Fibroblast of the conjunctiva (primary cell): Measurements from ENCODE around the gene KIAA1191.
"Not testable (repeated sequence)": the region's sequence is repeated elsewhere in the genome, so short reads cannot be mapped to it uniquely, and the experiment has no call there.

Experiments
- DNase-seq: peaks from one replicate; pipeline ENCODE4 v3.0.0-alpha.2; 2010; ENCODE audit warnings: low read depth

KIAA1191 gene, protein sequence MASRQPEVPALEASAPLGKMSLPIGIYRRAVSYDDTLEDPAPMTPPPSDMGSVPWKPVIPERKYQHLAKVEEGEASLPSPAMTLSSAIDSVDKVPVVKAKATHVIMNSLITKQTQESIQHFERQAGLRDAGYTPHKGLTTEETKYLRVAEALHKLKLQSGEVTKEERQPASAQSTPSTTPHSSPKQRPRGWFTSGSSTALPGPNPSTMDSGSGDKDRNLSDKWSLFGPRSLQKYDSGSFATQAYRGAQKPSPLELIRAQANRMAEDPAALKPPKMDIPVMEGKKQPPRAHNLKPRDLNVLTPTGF

DNA sequence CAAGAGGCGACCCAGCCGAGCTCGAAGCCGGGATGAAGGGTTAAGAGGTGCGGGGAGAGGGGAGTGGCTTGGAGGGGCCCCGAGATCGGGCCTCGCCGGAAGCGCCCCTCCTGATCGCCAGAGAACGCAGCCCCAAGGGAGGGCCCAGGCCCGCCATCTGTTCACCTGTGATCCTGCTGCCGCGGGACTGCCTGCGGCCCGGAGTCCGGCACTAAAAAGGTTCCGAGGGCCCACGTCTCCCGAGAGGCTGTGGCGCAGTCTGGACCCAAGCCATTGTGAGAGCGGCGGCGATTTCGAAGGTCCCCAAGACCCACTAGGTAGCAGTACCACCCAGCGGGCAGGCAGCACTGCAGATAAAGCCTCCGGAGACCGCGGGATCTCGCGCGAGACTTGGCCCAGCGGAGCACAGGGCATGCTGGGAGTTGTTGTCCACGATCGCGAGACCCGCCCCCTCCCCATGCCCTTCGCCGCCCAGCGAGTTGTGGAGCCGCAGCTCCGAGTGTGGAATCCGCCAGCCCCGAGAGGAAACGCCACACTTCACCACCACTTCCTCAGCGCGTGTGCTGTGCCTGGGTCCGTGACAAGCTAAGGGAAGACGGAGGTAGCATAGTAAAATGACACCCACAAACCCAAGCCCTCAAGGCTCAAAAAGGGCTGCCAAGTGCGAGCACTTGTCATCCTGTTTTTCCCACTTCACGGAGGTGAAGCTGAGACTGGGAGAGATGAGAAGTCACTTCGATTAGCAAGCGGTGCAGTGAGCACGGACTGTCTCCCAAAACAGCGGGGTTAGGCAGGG, at the start of gene KIAA1191:
Gene KIAA1191 (minus strand): TSS at position 328 of the 796 bp plus-strand sequence. CDS start 2,256 bp downstream, outside the sequence.
- peak; percentile 80 for DNase-seq

DNA sequence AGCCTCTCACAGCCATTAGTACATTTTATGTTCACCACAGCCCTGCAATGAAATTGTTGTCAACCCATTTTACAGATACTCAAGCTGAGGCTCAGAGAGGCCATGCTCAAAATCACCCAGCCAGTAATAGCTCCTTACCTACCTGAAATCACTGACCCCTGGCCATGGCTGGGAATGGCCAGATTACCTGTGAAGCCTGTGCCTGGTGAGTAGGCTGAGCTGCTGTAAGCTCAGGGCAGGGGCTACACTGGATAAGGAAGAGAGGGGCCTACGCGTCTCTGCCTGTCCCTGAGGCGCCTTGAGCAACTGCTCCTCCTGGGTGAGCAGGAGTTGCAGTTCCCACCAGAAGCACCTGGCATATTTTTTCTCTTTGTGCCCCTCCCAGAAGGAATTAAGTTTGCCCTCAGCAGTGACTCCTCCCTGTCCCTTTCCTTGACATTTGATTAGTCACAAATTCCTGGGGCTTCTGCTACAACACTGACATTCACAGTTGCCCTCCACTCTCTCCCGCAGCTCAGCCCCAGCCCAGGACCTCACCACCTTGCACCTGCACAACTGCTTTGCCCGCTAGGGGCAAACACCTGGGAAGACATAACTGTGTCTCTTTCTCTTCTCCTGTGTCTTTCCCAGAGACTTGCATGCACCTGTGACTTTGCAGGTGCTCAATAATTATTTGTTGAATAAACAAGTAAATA, 49.1 kb upstream of the KIAA1191 start:
- DNase-seq, result no peak

DNA sequence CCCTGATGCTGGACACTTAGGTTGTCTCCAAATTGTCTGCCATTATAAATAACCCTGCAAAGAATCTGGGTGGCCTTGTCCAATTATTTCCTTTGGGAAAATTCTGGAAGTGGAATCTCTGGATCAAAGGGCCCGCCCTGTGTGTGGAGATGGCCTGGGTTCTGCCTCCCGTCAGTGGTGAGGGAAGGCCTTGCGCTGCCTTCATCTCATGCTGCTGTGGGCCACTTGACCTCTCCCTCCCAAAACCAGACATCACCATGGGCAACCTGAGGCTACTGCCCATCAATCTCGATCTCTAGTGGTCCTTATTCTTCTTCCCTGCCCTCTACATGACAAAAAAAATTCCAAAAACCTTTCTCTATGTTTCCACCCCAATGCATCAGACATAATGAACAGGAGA, 48.2 kb upstream of the KIAA1191 start:
- no peak for DNase-seq

DNA sequence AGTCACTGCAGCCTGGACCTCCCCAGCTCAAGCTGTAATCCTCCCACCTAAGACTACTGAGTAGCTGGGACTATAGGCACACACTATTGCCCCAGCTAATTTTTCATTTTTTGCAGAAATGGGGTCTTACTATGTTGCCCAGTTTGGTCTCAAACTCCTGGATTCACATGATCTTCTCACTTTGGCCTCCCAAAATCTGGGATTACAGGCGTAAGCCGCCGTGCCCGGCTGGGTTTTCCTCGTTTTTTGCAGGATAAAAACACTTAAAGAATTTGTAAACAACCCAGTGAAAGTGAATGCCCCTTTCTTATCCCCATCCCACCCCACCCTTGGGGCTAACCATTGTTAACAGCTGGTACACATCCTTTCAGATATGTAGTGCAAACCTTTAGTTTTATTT, 47.0 kb upstream of the KIAA1191 start:
- no peak for DNase-seq

DNA sequence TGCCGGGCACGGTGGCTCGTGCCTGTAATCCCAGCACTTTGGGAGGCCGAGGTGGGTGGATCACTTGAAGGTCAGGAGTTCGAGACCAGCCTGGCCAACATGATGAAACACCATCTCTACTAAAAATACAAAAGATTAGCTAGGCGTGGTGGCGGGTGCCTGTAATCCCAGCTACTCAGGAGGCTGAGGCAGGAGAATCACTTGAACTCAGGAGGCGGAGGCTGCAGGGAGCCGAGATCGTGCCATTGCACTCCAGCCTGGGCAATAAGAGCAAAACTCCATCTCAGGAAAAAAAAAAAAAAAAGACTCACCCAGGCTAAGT, 46.6 kb upstream of the KIAA1191 start:
- not testable (repeated sequence) for DNase-seq

DNA sequence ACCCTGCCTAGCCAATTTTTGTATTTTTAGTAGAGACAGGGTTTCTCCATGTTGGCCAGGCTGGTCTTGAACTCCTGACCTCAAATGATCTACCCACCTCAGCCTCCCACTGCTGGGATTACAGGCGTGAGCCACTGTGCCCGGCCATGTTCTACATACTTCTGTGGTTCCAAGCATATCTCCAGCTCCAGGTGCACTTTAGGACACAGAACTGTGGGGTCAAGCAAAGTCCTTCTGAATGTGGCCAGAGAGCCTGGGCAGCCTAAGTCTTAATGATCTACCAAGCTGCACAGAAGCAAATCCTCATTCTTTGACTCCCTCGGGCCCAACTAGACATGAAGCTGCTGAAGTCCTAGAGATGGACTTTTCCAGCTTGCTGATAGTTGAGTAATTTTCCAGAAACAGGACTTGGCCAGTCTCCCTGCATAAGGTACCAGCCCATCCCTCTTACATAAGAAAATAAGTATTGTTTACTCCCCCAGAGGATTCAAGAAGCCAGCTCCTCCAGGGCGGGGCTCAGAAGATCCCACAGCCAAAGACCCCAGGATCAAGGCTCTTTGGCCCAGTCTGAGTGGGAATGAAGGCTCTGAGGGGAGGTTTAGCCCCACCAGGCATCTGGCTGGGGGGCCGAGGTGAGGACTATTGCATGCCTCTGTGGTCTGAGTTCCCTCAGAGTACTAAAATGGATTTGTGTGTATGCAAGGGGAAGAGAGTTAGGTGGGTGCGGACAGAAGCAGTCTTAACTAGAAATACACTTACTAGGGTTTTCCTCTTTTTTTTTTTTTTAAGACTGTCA, 46.1 kb upstream of the KIAA1191 start:
- DNase-seq, result peak; percentile 43

DNA sequence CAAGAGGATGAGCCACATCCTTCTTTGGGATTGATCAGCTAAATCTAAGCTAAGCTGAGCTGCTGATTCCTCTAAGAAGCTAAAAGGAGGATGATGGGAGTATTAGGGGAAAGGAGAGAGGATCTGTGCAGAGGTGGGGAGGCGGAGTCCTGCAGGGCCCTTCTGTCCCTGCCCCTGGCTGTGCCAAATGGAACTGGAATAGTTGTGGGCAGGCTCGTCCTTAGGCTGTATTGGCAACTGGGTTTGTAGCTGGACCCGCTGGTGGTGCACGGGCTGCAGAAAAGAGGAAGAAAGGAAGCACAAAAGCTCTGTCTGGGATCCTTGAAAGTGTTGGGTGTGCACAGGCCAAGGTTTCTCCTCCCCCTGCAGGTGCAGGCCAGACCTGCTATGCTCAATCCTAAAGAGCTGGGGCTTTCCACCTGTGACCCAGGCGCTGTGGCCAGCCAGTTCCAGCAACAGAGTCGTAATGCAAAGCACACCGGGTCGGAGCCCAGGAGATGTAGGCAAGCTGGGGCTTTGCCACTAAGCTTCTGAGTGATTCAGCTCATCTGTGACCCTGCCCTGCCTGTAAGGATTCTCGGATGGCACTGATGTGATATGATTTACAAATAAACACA, 45.0 kb upstream of the KIAA1191 start:
- DNase-seq, result no peak

DNA sequence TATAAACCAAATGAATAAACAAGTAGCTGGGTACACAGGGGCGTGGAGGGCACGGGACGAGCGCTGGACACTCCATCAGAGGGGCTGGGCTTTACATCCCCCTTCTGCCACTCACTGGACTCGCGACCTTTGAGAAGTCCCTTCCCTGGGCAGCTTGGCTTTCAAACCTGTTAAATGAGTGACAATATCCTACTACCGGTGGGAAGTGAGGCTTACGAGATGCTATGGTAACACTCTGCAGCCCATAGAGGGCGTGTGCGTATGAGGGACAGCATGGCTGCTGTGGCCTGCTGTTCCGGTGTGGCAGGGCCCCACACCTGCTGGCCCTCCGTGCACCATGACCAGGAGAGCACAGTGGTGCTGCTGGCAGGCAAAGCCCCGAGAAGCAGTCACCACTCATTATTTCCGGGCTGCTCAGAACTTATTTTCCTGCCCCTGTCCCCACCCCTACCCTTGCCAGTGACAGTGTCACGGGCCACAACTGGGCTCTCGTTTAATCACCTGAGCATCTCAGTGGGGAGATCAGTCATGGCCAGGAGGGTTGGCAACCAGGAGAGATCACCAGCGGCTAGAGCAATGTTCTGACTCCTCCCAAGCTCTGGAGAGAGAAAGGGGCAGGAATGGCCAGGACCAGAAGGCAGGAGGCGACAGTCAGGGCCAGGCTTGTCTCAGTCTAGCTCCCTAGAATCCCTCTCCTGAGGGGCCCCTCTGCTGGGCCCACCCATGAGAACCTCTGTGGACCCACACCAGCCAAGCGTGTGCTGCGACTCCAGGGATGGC, 44.3 kb upstream of the KIAA1191 start:
- DNase-seq, result no peak

DNA sequence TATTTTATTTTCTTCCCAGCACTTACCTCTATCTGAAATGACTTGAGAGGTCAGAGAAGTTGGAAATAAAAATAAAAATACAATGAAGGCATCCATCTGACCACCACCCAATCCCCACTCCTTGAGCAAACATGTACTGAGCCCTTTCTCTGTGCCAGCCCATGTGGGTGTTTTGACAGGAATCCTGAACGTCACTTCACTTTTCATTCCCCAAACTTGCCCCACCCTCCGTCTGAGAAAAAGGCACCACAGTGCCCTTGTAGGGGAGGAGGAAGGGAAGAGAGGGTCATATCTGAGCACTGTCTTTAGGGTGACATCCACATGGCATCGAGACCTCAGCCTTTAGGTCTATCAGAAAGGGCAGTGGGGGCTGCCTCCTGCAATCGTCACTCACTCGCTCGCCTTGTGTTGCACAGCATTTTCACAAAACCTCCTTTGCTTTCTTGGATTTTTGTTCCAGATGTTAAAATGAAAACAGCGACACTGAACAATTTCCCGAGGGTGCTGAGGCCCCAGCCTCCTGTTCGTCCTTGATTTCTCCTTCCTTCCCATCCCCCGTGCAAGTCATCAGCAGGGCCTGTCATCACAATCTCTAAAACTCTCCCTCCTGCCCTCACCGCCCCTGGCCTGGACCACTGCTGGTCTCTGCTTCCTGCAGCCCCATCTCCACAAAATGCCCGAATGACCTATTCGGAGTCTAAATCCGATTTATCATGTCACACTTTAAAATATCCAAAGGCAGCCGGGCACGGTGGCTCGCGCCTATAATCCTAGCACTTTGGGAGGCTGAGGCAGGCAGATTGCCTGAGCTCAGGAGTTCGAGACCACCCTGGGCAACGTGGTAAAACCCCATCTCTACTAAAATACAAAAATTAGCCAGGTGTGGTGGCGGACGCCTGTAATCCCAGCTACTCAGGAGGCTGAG, 40.0 kb upstream of the KIAA1191 start:
- DNase-seq, result no peak

DNA sequence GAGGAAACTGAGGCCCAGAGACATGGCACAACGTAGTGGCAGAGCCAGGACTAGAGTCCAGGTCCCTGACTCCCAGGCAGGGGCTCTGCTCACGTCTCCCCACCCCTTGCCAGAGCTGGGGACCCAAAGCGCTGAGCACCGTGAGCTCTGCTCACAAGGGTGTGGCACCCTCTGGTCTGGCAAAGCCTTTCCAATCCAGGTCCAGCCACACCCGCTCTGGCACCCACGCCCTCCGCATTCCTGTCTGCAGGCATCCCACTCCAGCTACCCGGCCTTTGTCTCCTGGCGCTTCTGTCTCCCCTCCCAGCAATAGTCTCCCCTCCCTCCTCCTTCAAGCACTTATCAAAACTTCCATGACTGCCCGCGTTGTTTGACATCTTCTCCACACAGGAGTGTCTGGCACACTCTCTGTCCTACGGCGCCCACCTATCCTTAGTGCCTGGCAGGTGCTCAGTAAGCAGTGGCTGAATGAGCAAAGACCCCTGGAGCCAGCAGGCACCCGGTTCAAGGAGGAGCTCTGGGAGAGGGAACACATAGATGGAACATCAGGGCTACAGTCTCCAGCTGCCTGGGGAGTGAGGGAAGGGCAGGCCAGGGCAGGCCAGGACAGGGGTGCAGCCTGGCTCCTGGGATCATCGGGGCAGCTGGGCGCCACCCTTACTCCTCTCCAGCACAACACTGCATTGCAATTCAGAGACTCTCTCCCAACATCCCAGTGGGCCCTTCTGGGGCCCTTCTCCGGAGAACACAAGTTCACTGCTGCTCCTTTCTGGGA, 39.0 kb upstream of the KIAA1191 start:
- DNase-seq, result no peak

DNA sequence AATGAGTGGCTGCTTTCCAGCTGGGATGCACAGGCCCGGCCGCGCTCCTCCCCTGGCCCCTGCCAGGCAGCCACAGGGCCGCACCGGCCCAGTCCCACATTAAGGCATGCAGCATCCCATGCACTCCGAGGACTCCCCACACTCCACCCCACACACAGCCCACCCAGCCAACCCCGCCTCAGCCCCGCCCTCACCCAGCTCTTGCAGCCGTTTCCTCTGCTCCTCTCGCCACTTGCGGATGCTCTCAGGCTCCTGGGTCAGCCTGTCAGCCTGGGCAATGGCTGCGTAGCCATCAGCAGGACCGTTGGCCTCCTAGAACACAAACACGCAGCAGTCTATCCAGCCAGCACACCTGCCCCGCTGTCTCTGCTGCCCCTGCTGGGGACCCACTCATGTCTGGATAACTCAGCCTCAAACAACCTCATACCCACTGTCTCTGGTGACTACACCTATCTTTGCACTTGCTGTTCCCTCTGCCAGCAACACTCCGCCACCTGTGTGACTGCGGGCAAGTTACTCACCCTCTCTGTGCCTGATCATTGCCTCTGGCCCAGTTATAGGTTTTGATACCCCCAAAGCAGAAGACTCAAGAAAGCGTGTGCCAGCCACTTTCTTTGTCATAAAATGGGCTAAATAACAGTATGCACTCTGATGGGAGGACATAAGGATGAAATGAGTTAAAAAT, 36.3 kb upstream of the KIAA1191 start:
- no peak for DNase-seq

DNA sequence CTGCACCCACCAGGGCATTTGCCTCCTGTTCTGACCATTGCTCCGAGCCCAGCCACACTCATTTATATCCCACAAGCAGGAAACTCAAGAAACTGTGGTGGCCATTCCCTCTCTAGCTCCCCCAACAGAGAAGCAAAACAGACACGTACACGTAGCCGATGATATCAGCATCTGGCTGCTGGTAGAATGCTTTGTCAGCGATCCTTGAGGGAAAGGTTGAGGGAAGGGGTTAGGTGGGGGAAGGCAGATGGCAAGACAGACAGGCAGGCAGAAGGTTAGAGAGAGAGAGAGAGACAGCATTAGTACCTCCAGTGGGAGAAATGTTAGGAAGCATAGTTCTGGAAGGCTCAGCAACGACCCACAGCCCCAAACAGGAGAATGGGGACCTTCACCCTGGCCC, 34.8 kb upstream of the KIAA1191 start:
- no peak for DNase-seq

DNA sequence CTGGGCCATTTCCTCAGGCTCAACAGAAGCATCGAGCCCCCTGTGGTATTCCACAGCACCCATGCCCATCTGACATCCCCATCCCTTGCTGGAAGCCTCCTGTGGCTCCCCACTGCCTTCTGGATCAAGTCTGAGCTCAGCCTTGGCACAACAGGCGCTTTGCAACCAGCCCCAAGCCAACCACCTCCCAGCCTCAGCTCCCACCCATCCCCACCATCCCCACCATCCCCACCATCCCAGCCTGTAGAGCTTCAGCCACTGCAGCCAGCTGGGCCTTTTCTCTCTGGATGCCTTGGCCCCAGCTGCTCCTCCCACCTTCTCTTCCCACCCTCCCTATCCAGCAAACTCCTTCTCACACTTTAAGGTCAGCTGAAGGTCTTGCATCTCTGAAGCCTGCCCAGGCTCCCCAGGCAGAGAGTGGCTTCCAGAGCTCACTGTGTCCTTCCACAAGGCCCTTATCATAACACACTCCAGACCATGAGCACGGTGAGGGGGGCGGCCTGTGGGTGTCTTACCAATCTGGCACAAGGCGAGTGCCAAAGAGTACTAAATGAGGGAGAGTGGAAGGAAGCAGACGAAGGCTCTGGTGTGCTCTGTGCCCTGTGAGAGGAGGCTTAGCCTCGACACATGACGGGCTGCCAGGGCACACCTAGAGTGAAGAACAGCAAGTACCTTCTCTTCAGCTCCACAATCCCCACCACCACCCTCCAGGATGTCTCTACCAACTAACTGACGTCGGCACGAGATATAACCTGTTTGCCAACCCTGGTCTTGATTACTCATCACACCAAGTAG, 33.5 kb upstream of the KIAA1191 start:
- no peak for DNase-seq

DNA sequence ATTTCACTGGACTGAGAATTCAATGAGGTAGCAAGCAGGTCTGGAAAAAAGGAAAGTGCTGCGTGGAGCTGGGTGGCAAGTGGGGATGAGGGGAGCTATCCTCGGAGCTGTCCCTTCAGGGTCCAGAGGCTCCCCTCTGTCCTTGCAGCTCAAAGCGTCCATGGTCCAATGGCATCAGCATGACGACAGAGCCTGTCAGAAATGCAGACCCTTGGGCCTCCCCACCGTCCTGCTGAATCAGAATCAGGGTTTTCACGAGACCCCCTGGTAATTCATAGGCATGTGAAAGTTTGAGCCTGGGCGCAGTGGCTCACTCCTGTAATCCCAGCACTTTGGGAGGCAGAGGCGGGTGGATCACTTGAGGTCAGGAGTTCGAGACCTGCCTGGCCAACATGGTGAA, 32.5 kb upstream of the KIAA1191 start:
- no peak for DNase-seq

DNA sequence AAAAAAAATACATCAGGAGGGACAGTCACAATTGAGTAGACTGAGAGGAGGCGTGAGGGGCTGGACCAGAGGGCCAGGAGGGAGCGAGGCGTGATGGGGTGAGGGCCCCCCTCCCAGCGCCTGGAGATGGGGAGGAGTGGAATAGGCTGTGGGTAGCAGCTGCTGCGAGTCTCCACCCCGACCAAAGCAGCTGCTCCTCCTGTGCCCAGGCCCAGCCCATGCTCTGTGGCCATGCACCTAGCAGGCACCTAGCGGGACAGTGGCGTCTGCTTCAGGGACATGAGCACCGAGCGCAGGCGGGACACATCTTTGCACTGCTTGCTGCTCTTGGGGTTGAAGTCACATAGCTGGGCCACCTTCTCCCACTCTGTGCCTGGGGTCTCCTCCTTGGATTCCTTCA, 31.0 kb upstream of the KIAA1191 start:
- DNase-seq, result no peak

DNA sequence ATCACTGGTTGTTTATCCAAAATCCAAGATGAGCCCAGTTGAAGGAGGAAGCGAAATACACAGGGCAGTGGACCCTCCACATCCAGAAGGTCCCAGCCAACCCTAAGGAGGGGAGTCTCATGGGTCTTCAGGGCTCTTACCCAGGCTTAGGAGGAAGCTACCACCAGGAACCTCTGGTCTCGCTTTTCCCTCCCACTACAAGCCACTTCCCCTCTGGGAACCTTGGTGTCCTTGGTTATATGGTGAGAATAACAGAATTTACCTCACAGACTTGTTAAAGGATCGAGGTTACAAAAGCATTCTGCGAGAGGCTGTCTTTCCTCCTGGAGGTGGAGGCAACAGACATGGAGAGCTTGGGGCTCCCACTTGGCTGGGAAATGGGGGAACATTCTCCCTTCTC, 30.4 kb upstream of the KIAA1191 start:
- DNase-seq, result no peak

DNA sequence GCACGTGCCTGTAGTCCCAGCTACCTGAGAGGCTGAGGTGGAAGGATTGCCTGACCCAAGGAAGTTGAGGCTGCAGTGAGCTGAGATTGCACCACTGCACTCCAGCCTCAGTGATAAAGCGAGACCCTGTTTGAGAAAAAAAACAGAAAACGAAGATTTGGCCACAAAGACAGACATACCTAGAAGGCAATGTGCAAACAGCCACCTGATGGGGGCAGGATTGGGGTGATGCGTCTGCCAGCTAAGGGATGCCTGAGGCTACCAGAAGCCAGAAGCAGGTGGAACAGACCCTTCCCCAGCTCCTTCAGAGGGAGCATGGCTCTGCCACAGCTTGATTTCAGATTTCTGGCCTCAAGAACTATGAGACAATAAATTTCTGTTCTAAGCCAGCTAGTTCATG, 29.9 kb upstream of the KIAA1191 start:
- DNase-seq, result no peak
